IMR-90 (cell line): ENCODE data around the gene APEX1.

Source experiments
- CTCF ChIP-seq: conservative IDR thresholded peaks from 2 replicates; pipeline ENCODE4 v1.5.1; 2012; ENCODE audit warnings: mild to moderate bottlenecking, low read depth, low read length, improper control_type of control experiment
- FOS ChIP-seq: fragments of 150-350 bp; IDR thresholded peaks from 2 replicates; pipeline ENCODE4 v1.6.1; 2016; ENCODE audit warnings: low read depth, low read length
- MAFK ChIP-seq: IDR thresholded peaks from 2 replicates; pipeline ENCODE4 v1.6.1; 2012; ENCODE audit warnings: low read depth, low read length, improper control_type of control experiment
- POLR2A ChIP-seq: IDR thresholded peaks from 2 replicates; pipeline ENCODE4 v1.6.1; 2012; ENCODE audit warnings: mild to moderate bottlenecking, low read depth, low read length
- RAD21 ChIP-seq: IDR thresholded peaks from 2 replicates; pipeline ENCODE4 v1.6.1; 2012; ENCODE audit warnings: low read length, improper control_type of control experiment
- RCOR1 ChIP-seq: IDR thresholded peaks from 2 replicates; pipeline ENCODE4 v1.6.1; 2012; ENCODE audit warnings: mild to moderate bottlenecking, low read length, improper control_type of control experiment; ENCODE audit not compliant: insufficient replicate concordance
- RFX5 ChIP-seq: IDR thresholded peaks from 2 replicates; pipeline ENCODE4 v1.8.0; 2012; ENCODE audit warnings: low read depth, mild to moderate bottlenecking, low read length, moderate library complexity
- USF2 ChIP-seq: fragments of 150-350 bp; IDR thresholded peaks from 2 replicates; pipeline ENCODE4 v1.6.1; 2017; ENCODE audit warnings: mild to moderate bottlenecking, antibody characterized with exemption, low read length, low read depth

GRCh38 chr14:20494935-20495766, 40.1 kb downstream of the APEX1 start:
- TF ChIP-seq CTCF (no peak), USF2 (no peak), POLR2A (no peak), RAD21 (no peak), FOS (no peak), RFX5 (no peak), MAFK (no peak), RCOR1 (no peak)
